Activated CD8-positive, alpha-beta T cell treated with anti-CD3 and anti-CD28 coated beads for 36 hours (primary cell): Measurements from ENCODE around the gene ETNK2. TPM values are rescaled to one million over a fixed set of nuclear protein-coding genes. Genes with fewer than 3 reads are reported as not detected.
"Not testable (repeated sequence)": the region's sequence is repeated elsewhere in the genome, so short reads cannot be mapped to it uniquely, and the experiment has no call there.

ENCODE experiments used
- ATAC-seq: fragments of 200-7000 bp; cut with Tn5 transposase; one replicate; pipeline ENCODE4 v1.10.0; 2021; ENCODE audit warnings: mild to moderate bottlenecking, moderate library complexity
- CTCF ChIA-PET: fragments of 350-600 bp; sonication (Branson Sonifier 250); formaldehyde crosslinking; loops from one replicate; lab custom pipeline; 2021; ENCODE audit warnings: antibody characterized with exemption; lab: Charles Lee
- POLR2A ChIA-PET: fragments of 350-600 bp; sonication (Branson Sonifier 250); formaldehyde crosslinking; loops from one replicate; lab custom pipeline; 2021; ENCODE audit warnings: antibody characterized with exemption; lab: Charles Lee
- DNase-seq: peaks from one replicate; pipeline ENCODE4 v3.0.0-alpha.2; 2020
- H3K27ac Mint-ChIP-seq: one replicate; pipeline ENCODE4 v1.8.0; 2021; ENCODE audit warnings: mild to moderate bottlenecking, mixed read lengths
- H3K27me3 Mint-ChIP-seq: one replicate; pipeline ENCODE4 v1.8.0; 2021; ENCODE audit warnings: mixed read lengths
- H3K36me3 Mint-ChIP-seq: one replicate; pipeline ENCODE4 v1.8.0; 2021; ENCODE audit warnings: low read depth, mixed read lengths
- H3K4me1 Mint-ChIP-seq: one replicate; pipeline ENCODE4 v1.8.0; 2021; ENCODE audit warnings: low read depth, mixed read lengths
- H3K4me3 Mint-ChIP-seq: one replicate; pipeline ENCODE4 v1.8.0; 2021; ENCODE audit warnings: mild to moderate bottlenecking, moderate library complexity, mixed read lengths
- H3K9me3 Mint-ChIP-seq: one replicate; pipeline ENCODE4 v1.8.0; 2021; ENCODE audit warnings: mixed read lengths
- CTCF ChIP-seq: fragments of 200-600 bp; IDR thresholded peaks from one replicate; pipeline ENCODE4 v1.8.0; 2022; ENCODE audit warnings: antibody characterized with exemption, mild to moderate bottlenecking
- intact Hi-C: fragments of 100-400 bp; cut with micrococcal nuclease; formaldehyde crosslinking; loops from one replicate; pipeline ENCODE4 v1.10.0; 2022
- total RNA-seq, 2 experiments: library from RNA; stranded (reverse); gene quantifications; one replicate each; pipeline ENCODE4 v1.2.3, GENCODE V29; 2021

Gene ETNK2
- total RNA-seq, 2 experiments from 2014 or later: 1.3 to 1.4 TPM

- intact Hi-C loops: no loop called here
- no peak overlapping the region for H3K4me3 Mint-ChIP-seq
- no peaks in the 10 kb centered on the region for H3K9me3 Mint-ChIP-seq
- H3K27me3 Mint-ChIP-seq: no peaks in the 10 kb centered on the region
- ATAC-seq (peak; percentile 11), DNase-seq (peak; percentile 41)
- peak overlapping the region; percentile 83 for H3K27ac Mint-ChIP-seq
- no peak for TF ChIP-seq CTCF
- CTCF ChIA-PET: no interaction called here
- H3K4me1 Mint-ChIP-seq: peaks cover 35% of the 10 kb centered on the region
- POLR2A ChIA-PET: interaction anchor here (0.9 kb wide), 1 partner anchor 292 kb away, joined by 3 read pairs; no protein-coding TSS in a partner anchor
- H3K36me3 Mint-ChIP-seq: no peaks in the 10 kb centered on the region
Measured at GRCh38 chr1:204102029-204102611, 49.7 kb downstream of the ETNK2 start.

GRCh38 chr1:204099754-204100153 is 52.1 kb downstream of the ETNK2 start:
- ChIA-PET POLR2A (interaction anchor here (1.3 kb wide), 1 partner anchor 21 kb away, joined by 4 read pairs; no protein-coding TSS in a partner anchor), CTCF (interaction anchor here (1.5 kb wide), 1 partner anchor 29 kb away, joined by 5 read pairs; no protein-coding TSS in a partner anchor)
- intact Hi-C loops, H3K27me3 Mint-ChIP-seq, H3K9me3 Mint-ChIP-seq, H3K36me3 Mint-ChIP-seq, DNase-seq, ATAC-seq, H3K27ac Mint-ChIP-seq, H3K4me3 Mint-ChIP-seq: not testable (repeated sequence)
- H3K4me1 Mint-ChIP-seq: peaks cover 29% of the 10 kb centered on the region

- POLR2A ChIA-PET: no interaction called here
- intact Hi-C loops: no loop called here
- ATAC-seq: no peak
Measured at GRCh38 chr1:204098683-204099082, 53.2 kb downstream of the ETNK2 start.

GRCh38 chr1:204096931-204097330 is 54.9 kb downstream of the ETNK2 start:
- H3K27ac Mint-ChIP-seq: no peak overlapping the region
- H3K4me3 Mint-ChIP-seq: no peak overlapping the region
- intact Hi-C loops: no loop called here
- H3K9me3 Mint-ChIP-seq: no peaks in the 10 kb centered on the region
- H3K36me3 Mint-ChIP-seq: no peaks in the 10 kb centered on the region
- ChIA-PET CTCF (no interaction called here), POLR2A (no interaction called here)
- ATAC-seq (peak; percentile 53), DNase-seq (no peak)
- TF ChIP-seq CTCF: no peak
- H3K4me1 Mint-ChIP-seq: peaks cover 2% of the 10 kb centered on the region
- no peaks in the 10 kb centered on the region for H3K27me3 Mint-ChIP-seq

More at GRCh38 chr1:204098683-204099082, 53.2 kb downstream of the ETNK2 start:
- no peaks in the 10 kb centered on the region for H3K36me3 Mint-ChIP-seq
- H3K27me3 Mint-ChIP-seq: no peaks in the 10 kb centered on the region
- DNase-seq: no peak
- TF ChIP-seq CTCF: no peak
- H3K4me3 Mint-ChIP-seq: no peak overlapping the region
- no peaks in the 10 kb centered on the region for H3K9me3 Mint-ChIP-seq
- H3K4me1 Mint-ChIP-seq: peaks cover 19% of the 10 kb centered on the region
- H3K27ac Mint-ChIP-seq: no peak overlapping the region
- CTCF ChIA-PET: interaction anchor here (1.0 kb wide), 1 partner anchor 25 kb away, joined by 3 read pairs; no protein-coding TSS in a partner anchor

GRCh38 chr1:204094856-204095634 is 56.8 kb downstream of the ETNK2 start:
- ATAC-seq: no peak
- no peaks in the 10 kb centered on the region for H3K27me3 Mint-ChIP-seq
- no peak for DNase-seq
- ChIA-PET CTCF (no interaction called here), POLR2A (no interaction called here)
- H3K36me3 Mint-ChIP-seq: no peaks in the 10 kb centered on the region
- H3K27ac Mint-ChIP-seq: no peak overlapping the region
- no peaks in the 10 kb centered on the region for H3K9me3 Mint-ChIP-seq
- intact Hi-C loops: no loop called here
- no peak for TF ChIP-seq CTCF
- no peak overlapping the region for H3K4me3 Mint-ChIP-seq
- no peaks in the 10 kb centered on the region for H3K4me1 Mint-ChIP-seq
